Muscle of leg (tissue), 11 donors: ENCODE data around the gene NDUFAB1. TPM values are rescaled to one million over a fixed set of nuclear protein-coding genes. Genes with fewer than 3 reads are reported as not detected.
A peak's percentile ranks its signal among the peaks of the same experiment; 100 is the strongest.

Experiments
- DNase-seq: peaks from one replicate; pipeline ENCODE4 v3.0.0; 2013
- H3K27ac ChIP-seq: one replicate; pipeline ENCODE4 v1.5.1; 2013; ENCODE audit warnings: mild to moderate bottlenecking, low read length, control low read depth
- H3K27me3 ChIP-seq: one replicate; pipeline ENCODE4 v1.6.1; 2013; ENCODE audit warnings: low read length; ENCODE audit not compliant: control insufficient read depth, insufficient read depth
- H3K36me3 ChIP-seq: one replicate; pipeline ENCODE4 v1.6.1; 2013; ENCODE audit warnings: low read length; ENCODE audit not compliant: control insufficient read depth, insufficient read depth
- H3K4me1 ChIP-seq: one replicate; pipeline ENCODE4 v1.6.1; 2013; ENCODE audit warnings: low read length; ENCODE audit not compliant: control insufficient read depth, insufficient read depth
- H3K4me3 ChIP-seq: one replicate; pipeline ENCODE4 v1.5.1; 2013; ENCODE audit warnings: low read length, control low read depth
- H3K9me3 ChIP-seq: replicated peaks from 2 replicates; pipeline ENCODE4 v1.6.1; 2013; ENCODE audit warnings: low read depth, low read length; ENCODE audit not compliant: control insufficient read depth
- WGBS: methylation state at CpG from one replicate; pipeline ENCODE4 v1.1.5; 2013; ENCODE audit warnings: missing lambda C conversion rate; ENCODE audit not compliant: insufficient coverage; 5-methylcytosine and 5-hydroxymethylcytosine counted together
- polyA plus RNA-seq, 8 donors: library from polyadenylated mRNA; unstranded; fragments of 120-200 nt; gene quantifications; one replicate each; pipeline versions ENCODE4 v1.2.1 to v1.2.3, GENCODE V29; 2013; ENCODE audit warnings: inconsistent platforms in 1 of 8, low replicate concordance in 1 of 8; ENCODE audit not compliant: insufficient read length in 8 of 8, insufficient read depth in 1 of 8
- total RNA-seq: library from RNA; stranded (reverse); fragments of 120-200 nt; gene quantifications from one replicate; pipeline ENCODE4 v1.2.4, GENCODE V29; 2013

The NDUFAB1 gene
- total and polyA plus RNA-seq, 9 donors, result 85.5 to 132 (median 98.0) TPM

DNA sequence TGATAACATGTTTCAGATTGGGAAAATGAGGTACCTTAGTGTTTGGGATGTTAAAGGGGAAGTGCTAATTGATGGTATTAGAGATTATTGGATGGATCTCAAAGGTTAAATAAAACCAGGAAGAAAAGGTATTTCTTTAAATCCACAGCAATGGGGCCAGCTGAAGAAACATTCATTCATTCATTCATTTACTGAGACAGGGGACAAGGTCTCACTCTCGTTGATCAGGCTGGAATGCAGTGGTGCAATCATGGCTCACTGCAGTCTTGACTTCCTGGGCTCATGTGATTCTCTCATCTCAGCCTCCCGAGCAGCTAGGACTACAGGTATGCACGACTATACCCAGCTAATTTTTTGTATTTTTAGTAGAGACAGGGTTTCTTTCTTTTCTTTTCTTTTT lies 58.7 kb downstream of the NDUFAB1 start:
- Histone ChIP-seq H3K27ac (no peak overlapping the region), H3K4me3 (no peak overlapping the region), H3K9me3 (no peaks in the 10 kb centered on the region), H3K36me3 (peaks cover 50% of the 10 kb centered on the region), H3K4me1 (peaks cover 3% of the 10 kb centered on the region), H3K27me3 (no peaks in the 10 kb centered on the region)
- DNase-seq, result no peak
- WGBS, result 75% methylated on average over 1 of the region's 3 CpGs

DNA sequence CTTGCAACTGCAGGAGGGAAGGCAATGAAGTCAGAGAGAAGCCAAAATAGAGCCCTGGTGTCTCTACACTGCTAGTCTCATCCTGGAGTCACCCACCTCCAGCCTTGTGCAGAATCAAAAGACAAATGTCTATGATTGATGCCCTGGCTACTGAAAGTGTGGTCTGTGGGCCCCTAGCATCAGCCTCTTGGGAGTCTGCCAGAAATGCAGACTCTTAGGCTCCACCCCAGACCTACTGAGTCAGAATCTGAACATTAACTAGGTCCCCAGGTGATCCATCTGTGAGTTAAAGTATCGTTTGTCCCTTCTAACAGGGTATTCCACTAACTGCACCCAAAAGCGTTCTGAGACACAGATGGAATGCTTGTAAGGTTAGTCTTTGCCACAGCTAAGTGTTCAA lies 60.2 kb downstream of the NDUFAB1 start:
- no peak for DNase-seq
- peaks cover 3% of the 10 kb centered on the region for H3K4me1 ChIP-seq
- H3K9me3 ChIP-seq, result no peaks in the 10 kb centered on the region
- no peak overlapping the region for H3K27ac ChIP-seq
- WGBS, result no CpG with 5 or more reads among the region's 2 CpGs
- H3K27me3 ChIP-seq, result no peaks in the 10 kb centered on the region
- no peak overlapping the region for H3K4me3 ChIP-seq
- H3K36me3 ChIP-seq, result peaks cover 61% of the 10 kb centered on the region

DNA sequence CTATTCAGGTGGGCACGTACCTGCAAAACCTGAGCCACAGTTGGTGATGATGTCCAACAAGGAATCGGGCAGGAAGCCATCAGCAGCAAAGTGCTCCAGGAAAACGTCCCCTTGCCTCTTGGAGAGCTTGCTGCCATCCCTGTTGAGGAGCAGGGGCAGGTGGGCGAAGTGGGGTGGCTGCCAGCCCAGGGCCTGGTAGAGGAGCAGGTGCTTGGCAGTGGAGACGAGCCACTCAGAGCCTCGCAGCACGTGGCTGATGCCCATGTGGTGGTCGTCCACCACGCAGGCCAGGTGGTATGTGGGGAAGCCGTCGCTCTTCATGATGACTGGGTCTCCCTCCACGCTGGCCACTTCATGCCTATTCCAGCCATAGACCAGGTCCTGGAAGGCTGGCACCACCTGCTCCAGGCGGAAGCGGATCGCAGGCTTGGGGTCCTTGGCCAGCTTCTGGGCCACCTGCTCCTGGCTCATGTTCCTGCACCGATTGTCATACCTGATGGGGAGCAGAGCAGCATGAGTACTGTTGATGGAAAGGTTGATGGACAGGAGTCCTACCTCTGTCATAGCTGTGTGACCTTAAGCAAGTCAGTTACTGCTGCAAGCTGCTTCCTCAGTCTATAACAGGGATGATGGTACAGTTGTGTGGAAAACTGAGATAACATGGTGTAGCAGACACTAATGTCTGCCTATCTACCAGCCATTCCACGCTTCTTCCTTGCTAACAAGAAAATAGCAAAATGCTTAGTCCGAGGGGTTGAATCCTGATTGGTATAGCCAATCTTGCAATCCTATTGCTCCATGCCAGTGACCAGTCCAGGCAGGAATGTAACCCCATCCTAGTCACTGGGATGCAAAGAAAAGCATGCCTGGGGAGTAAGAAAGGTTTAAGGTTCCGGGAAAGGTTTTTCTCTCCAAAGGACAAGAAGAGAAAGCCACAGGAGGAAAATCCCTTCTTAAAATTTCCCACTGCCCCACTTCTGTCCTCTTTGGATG lies 61.0 kb downstream of the NDUFAB1 start:
- Histone ChIP-seq H3K27ac (no peak overlapping the region), H3K4me1 (peaks cover 3% of the 10 kb centered on the region), H3K36me3 (peaks cover 67% of the 10 kb centered on the region), H3K27me3 (no peaks in the 10 kb centered on the region), H3K9me3 (no peaks in the 10 kb centered on the region), H3K4me3 (no peak overlapping the region)
- 90% methylated on average over 12 of the region's 19 CpGs for WGBS
- peak; percentile 48 for DNase-seq

DNA sequence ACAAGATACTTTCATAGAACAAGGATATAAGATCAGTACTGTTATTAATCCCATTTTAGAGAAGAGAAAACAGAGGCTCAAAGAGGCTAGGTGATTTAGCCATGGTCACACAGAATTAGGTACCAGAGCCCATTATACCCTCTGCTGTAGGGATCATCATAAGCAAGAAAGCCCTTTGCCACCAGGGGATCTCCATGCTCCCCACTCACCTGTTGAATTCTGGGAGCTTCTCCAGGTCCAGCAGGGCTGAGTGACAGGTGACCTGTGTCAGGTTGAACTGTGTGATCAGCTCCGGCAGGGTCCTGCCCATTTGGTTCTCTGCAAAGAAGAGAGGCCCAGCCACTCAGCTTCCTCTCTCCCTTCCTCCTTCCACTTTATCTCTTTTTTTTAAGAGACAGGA lies 63.7 kb downstream of the NDUFAB1 start:
- H3K4me3 ChIP-seq, result no peak overlapping the region
- 100% methylated on average over 1 of the region's 1 CpG for WGBS
- DNase-seq, result no peak
- H3K27ac ChIP-seq, result no peak overlapping the region
- H3K9me3 ChIP-seq, result no peaks in the 10 kb centered on the region
- H3K36me3 ChIP-seq, result peaks cover 78% of the 10 kb centered on the region
- H3K4me1 ChIP-seq, result peaks cover 3% of the 10 kb centered on the region
- no peaks in the 10 kb centered on the region for H3K27me3 ChIP-seq

Other genes with a start within 250 kb of the NDUFAB1 start
- 12.3 TPM for gene COG7, start 143.1 kb downstream of the NDUFAB1 start, total RNA-seq
- 10 to 100 TPM; 10.6 to 20.8 (median 12.6) TPM for gene COG7, start 143.1 kb downstream of the NDUFAB1 start, polyA plus RNA-seq
- gene GGA2, start 85.8 kb downstream of the NDUFAB1 start, total RNA-seq, result 46.3 TPM
- gene GGA2, start 85.8 kb downstream of the NDUFAB1 start, polyA plus RNA-seq, result 100 to 1,000 TPM in 5 of 8 donors, 10 to 100 TPM in 3; 79.4 to 120 (median 105) TPM
- 20.7 TPM for gene EARS2, start 39.0 kb downstream of the NDUFAB1 start, total RNA-seq
- gene EARS2, start 39.0 kb downstream of the NDUFAB1 start, polyA plus RNA-seq, result 10 to 100 TPM; 13.1 to 20.7 (median 17.9) TPM
- 44.2 TPM for gene UBFD1, start 38.6 kb downstream of the NDUFAB1 start, total RNA-seq
- gene UBFD1, start 38.6 kb downstream of the NDUFAB1 start, polyA plus RNA-seq, result 10 to 100 TPM; 47.9 to 75.2 (median 64.0) TPM
- 8.0 TPM for gene PALB2, start 45.0 kb upstream of the NDUFAB1 start, total RNA-seq
- gene PALB2, start 45.0 kb upstream of the NDUFAB1 start, polyA plus RNA-seq, result 10 to 100 TPM in 4 of 8 donors, 1 to 10 TPM in 4; 8.3 to 11.2 (median 9.8) TPM
- gene DCTN5, start 45.1 kb upstream of the NDUFAB1 start, total RNA-seq, result 33.6 TPM
- 10 to 100 TPM; 33.2 to 47.3 (median 42.2) TPM for gene DCTN5, start 45.1 kb upstream of the NDUFAB1 start, polyA plus RNA-seq
- 4.6 TPM for gene PLK1, start 82.6 kb upstream of the NDUFAB1 start, total RNA-seq
- 10 to 100 TPM; 10.7 to 18.6 (median 15.4) TPM for gene PLK1, start 82.6 kb upstream of the NDUFAB1 start, polyA plus RNA-seq
- gene ERN2, start 116.9 kb upstream of the NDUFAB1 start, total RNA-seq, result 0.04 TPM
- under 1 TPM; 0.05 to 0.28 (median 0.10) TPM for gene ERN2, start 116.9 kb upstream of the NDUFAB1 start, polyA plus RNA-seq
- 0.04 TPM for gene CHP2, start 158.7 kb upstream of the NDUFAB1 start, total RNA-seq
- 10 to 100 TPM in 1 of 8 donors, 1 to 10 TPM in 2, under 1 TPM in 5; 0.07 to 10.4 (median 0.27) TPM for gene CHP2, start 158.7 kb upstream of the NDUFAB1 start, polyA plus RNA-seq
- 1.4 TPM for gene PRKCB, start 239.7 kb upstream of the NDUFAB1 start, total RNA-seq
- 1 to 10 TPM; 1.2 to 4.5 (median 1.6) TPM for gene PRKCB, start 239.7 kb upstream of the NDUFAB1 start, polyA plus RNA-seq